ENCODE measurements around the gene JAK3.

Gene JAK3

DNA sequence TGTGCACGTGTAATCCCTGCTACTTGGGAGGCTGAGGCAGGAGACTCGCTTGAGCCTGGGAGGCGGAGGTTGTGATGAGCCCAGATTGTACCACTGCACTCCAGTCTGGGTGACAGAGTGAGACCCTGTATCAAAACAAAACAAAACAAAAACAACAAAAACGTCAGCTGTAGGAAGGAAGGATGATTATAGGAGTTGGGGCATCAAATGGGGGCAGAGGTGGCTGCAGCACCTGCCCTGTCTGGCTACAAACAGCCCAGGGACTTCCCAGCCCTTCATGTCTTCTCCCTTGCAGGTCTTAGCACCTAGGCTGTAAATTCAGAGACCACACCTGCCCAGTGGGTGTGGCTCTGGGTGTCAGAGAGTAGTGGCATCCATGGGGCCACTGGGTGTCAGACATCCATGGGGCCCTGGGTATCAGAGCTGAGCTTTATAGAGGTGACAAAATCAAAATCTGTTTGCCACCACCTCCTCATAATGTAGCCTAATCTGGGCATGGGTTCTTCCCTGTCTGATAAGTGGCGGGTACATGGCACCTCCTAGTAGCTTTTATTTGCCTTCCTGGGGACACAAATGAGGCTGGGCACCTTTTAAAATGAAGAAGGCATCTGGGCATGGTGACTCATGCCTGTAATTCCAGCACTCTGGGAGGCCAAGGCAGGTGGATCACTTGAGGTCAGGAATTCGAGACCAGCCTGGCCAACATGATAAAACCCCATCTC lies 57.6 kb downstream of the JAK3 start:
- Histone ChIP-seq H3K9ac (ENCODE audit: low read length) (no peak overlapping the region), H3K14ac (ENCODE audit: low read length in 2 of 2) (no peak overlapping the region), H2BK12ac (ENCODE audit: low read length in 2 of 2) (no peak overlapping the region), H3K4me3 (ENCODE audit: insufficient read depth in 1 of 2, low read depth in 1 of 2, low read length in 2 of 2) (no peak overlapping the region), H3K4me2 (ENCODE audit: low read length, poor library complexity, severe bottlenecking) (no peak overlapping the region), H2BK15ac (ENCODE audit: low read depth, poor library complexity, severe bottlenecking) (no peak overlapping the region), H2AFZ (ENCODE audit: low read depth, low read length) (no peak overlapping the region), H3K9me3 (ENCODE audit: control insufficient read depth, low read length) (no peaks in the 10 kb centered on the region), H2BK5ac (ENCODE audit: low read depth, low read length, poor library complexity, severe bottlenecking) (no peak overlapping the region), H3K79me1 (replicated peaks; ENCODE audit: low read length, poor library complexity, severe bottlenecking) (no peaks in the 10 kb centered on the region), H4K91ac (ENCODE audit: low read length) (no peak overlapping the region), H2AK5ac (ENCODE audit: low read length, severe bottlenecking) (no peak overlapping the region), H3K27ac (ENCODE audit: low read length, poor library complexity, severe bottlenecking) (no peak overlapping the region), H3K23ac (ENCODE audit: low read length in 2 of 2) (no peak overlapping the region), H3K18ac (ENCODE audit: low read depth in 1 of 2, low read length in 2 of 2) (no peak overlapping the region), H3K36me3 (ENCODE audit: control insufficient read depth in 1 of 2, insufficient read depth in 2 of 2, low read depth in 1 of 2, low read length in 2 of 2) (no peaks in the 10 kb centered on the region), H3K4ac (ENCODE audit: low read depth in 1 of 2, low read length in 2 of 2) (no peak overlapping the region), H2BK120ac (ENCODE audit: low read depth, low read length) (no peak overlapping the region), H4K8ac (ENCODE audit: low read length) (no peak overlapping the region), H3K27me3 (ENCODE audit: control insufficient read depth in 1 of 2, insufficient read depth in 1 of 2, low read length in 2 of 2) (peaks cover 24 to 42% of the 10 kb centered on the region in 2 experiments), H3K4me1 (ENCODE audit: control insufficient read depth, insufficient read depth, low read depth, low read length) (peaks cover 7% of the 10 kb centered on the region)
- 71% methylated on average over 5 of the region's 6 CpGs for WGBS
- DNase-seq, result no peak

GRCh38 chr19:17788632-17789031 lies 59.1 kb downstream of the JAK3 start:
- no peaks in the 10 kb centered on the region for H3K36me3 ChIP-seq (ENCODE audit: control insufficient read depth in 1 of 2, insufficient read depth in 2 of 2, low read depth in 1 of 2, low read length in 2 of 2)
- no peak overlapping the region for H4K91ac ChIP-seq (ENCODE audit: low read length)
- no peak overlapping the region for H2AK5ac ChIP-seq (ENCODE audit: low read length, severe bottlenecking)
- no peak overlapping the region for H2AFZ ChIP-seq (ENCODE audit: low read depth, low read length)
- H3K27me3 ChIP-seq (ENCODE audit: control insufficient read depth in 1 of 2, insufficient read depth in 1 of 2, low read length in 2 of 2), result peaks cover 9 to 26% of the 10 kb centered on the region in 2 experiments
- DNase-seq, result no peak
- H3K18ac ChIP-seq (ENCODE audit: low read depth in 1 of 2, low read length in 2 of 2), result no peak overlapping the region
- WGBS, result 100% methylated on average over 2 of the region's 2 CpGs
- no peaks in the 10 kb centered on the region for H3K9me3 ChIP-seq (ENCODE audit: control insufficient read depth, low read length)
- H3K4me1 ChIP-seq (ENCODE audit: control insufficient read depth, insufficient read depth, low read depth, low read length), result no peaks in the 10 kb centered on the region
- H4K8ac ChIP-seq (ENCODE audit: low read length), result no peak overlapping the region
- no peak overlapping the region for H3K9ac ChIP-seq (ENCODE audit: low read length)
- no peak overlapping the region for H3K27ac ChIP-seq (ENCODE audit: low read length, poor library complexity, severe bottlenecking)
- H3K4me3 ChIP-seq (ENCODE audit: insufficient read depth in 1 of 2, low read depth in 1 of 2, low read length in 2 of 2), result no peak overlapping the region
- no peaks in the 10 kb centered on the region for H3K79me1 ChIP-seq (replicated peaks; ENCODE audit: low read length, poor library complexity, severe bottlenecking)
- no peak overlapping the region for H3K23ac ChIP-seq (ENCODE audit: low read length in 2 of 2)
- no peak overlapping the region for H2BK120ac ChIP-seq (ENCODE audit: low read depth, low read length)
- no peak overlapping the region for H3K14ac ChIP-seq (ENCODE audit: low read length in 2 of 2)
- H2BK12ac ChIP-seq (ENCODE audit: low read length in 2 of 2), result no peak overlapping the region
- no peak overlapping the region for H2BK5ac ChIP-seq (ENCODE audit: low read depth, low read length, poor library complexity, severe bottlenecking)
- no peak overlapping the region for H3K4me2 ChIP-seq (ENCODE audit: low read length, poor library complexity, severe bottlenecking)
- H3K4ac ChIP-seq (ENCODE audit: low read depth in 1 of 2, low read length in 2 of 2), result no peak overlapping the region
- no peak overlapping the region for H2BK15ac ChIP-seq (ENCODE audit: low read depth, poor library complexity, severe bottlenecking)

DNA sequence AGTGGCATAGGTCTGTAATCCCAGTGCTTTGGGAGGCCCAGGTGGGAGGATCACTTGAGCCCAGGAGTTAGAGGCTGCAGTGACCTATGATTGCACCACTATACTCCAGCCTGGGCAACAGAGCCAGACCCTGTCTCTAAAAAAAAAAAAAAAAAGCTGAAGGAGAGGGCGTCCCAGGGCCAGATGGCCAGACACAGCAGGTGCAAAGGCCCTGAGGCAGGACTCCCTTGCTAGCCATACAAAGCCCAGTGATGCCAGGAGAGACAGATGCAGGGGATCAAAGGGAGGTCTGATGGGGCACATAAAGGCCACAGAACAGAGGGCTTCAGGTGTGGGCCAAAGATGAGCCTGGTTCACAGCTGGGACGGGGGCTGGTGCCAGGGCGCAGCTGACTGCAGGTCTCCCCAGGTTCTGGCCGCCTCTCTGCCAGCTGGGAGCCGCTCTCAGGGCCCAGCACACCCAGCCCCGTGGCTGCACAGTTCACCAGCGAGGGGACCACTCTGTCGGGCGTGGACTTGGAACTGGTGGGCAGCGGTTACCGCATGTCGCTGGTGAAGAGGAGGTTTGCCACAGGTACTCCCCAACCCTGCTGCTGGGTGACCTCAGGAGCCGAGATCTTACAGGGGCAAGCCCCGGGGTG lies 60.4 kb downstream of the JAK3 start:
- Histone ChIP-seq H3K18ac (ENCODE audit: low read depth in 1 of 2, low read length in 2 of 2) (no peak overlapping the region), H2BK120ac (ENCODE audit: low read depth, low read length) (no peak overlapping the region), H2AFZ (ENCODE audit: low read depth, low read length) (no peak overlapping the region), H2AK5ac (ENCODE audit: low read length, severe bottlenecking) (no peak overlapping the region), H3K9ac (ENCODE audit: low read length) (no peak overlapping the region), H3K4ac (ENCODE audit: low read depth in 1 of 2, low read length in 2 of 2) (no peak overlapping the region), H3K27ac (ENCODE audit: low read length, poor library complexity, severe bottlenecking) (no peak overlapping the region), H3K4me1 (ENCODE audit: control insufficient read depth, insufficient read depth, low read depth, low read length) (no peaks in the 10 kb centered on the region), H4K8ac (ENCODE audit: low read length) (no peak overlapping the region), H3K14ac (ENCODE audit: low read length in 2 of 2) (no peak overlapping the region), H2BK15ac (ENCODE audit: low read depth, poor library complexity, severe bottlenecking) (no peak overlapping the region), H4K91ac (ENCODE audit: low read length) (no peak overlapping the region), H3K4me3 (ENCODE audit: insufficient read depth in 1 of 2, low read depth in 1 of 2, low read length in 2 of 2) (no peak overlapping the region), H2BK5ac (ENCODE audit: low read depth, low read length, poor library complexity, severe bottlenecking) (no peak overlapping the region), H3K4me2 (ENCODE audit: low read length, poor library complexity, severe bottlenecking) (no peak overlapping the region), H3K9me3 (ENCODE audit: control insufficient read depth, low read length) (no peaks in the 10 kb centered on the region), H2BK12ac (ENCODE audit: low read length in 2 of 2) (no peak overlapping the region), H3K79me1 (replicated peaks; ENCODE audit: low read length, poor library complexity, severe bottlenecking) (no peaks in the 10 kb centered on the region), H3K36me3 (ENCODE audit: control insufficient read depth in 1 of 2, insufficient read depth in 2 of 2, low read depth in 1 of 2, low read length in 2 of 2) (no peaks in the 10 kb centered on the region), H3K23ac (ENCODE audit: low read length in 2 of 2) (no peak overlapping the region), H3K27me3 (ENCODE audit: control insufficient read depth in 1 of 2, insufficient read depth in 1 of 2, low read length in 2 of 2) (peaks cover 5 to 18% of the 10 kb centered on the region in 2 experiments)
- 84% methylated on average over 13 of the region's 14 CpGs for WGBS
- no peak for DNase-seq

GRCh38 chr19:17784201-17785008 lies 63.4 kb downstream of the JAK3 start:
- H3K4me2 ChIP-seq (ENCODE audit: low read length, poor library complexity, severe bottlenecking), result no peak overlapping the region
- peaks cover under 1% of the 10 kb centered on the region for H3K4me1 ChIP-seq (ENCODE audit: control insufficient read depth, insufficient read depth, low read depth, low read length)
- H3K4ac ChIP-seq (ENCODE audit: low read depth in 1 of 2, low read length in 2 of 2), result no peak overlapping the region
- H2BK12ac ChIP-seq (ENCODE audit: low read length in 2 of 2), result no peak overlapping the region
- no peak overlapping the region for H3K23ac ChIP-seq (ENCODE audit: low read length in 2 of 2)
- no peak overlapping the region for H2AFZ ChIP-seq (ENCODE audit: low read depth, low read length)
- WGBS, result 65% methylated on average over 31 of the region's 32 CpGs
- no peak overlapping the region for H2BK15ac ChIP-seq (ENCODE audit: low read depth, poor library complexity, severe bottlenecking)
- no peaks in the 10 kb centered on the region for H3K79me1 ChIP-seq (replicated peaks; ENCODE audit: low read length, poor library complexity, severe bottlenecking)
- peak overlapping the region; percentile 51 for H3K9ac ChIP-seq (ENCODE audit: low read length)
- H3K9me3 ChIP-seq (ENCODE audit: control insufficient read depth, low read length), result no peaks in the 10 kb centered on the region
- no peak overlapping the region for H3K27ac ChIP-seq (ENCODE audit: low read length, poor library complexity, severe bottlenecking)
- no peak overlapping the region for H2BK5ac ChIP-seq (ENCODE audit: low read depth, low read length, poor library complexity, severe bottlenecking)
- peak overlapping the region; percentile 72 for H4K8ac ChIP-seq (ENCODE audit: low read length)
- no peaks in the 10 kb centered on the region for H3K36me3 ChIP-seq (ENCODE audit: control insufficient read depth in 1 of 2, insufficient read depth in 2 of 2, low read depth in 1 of 2, low read length in 2 of 2)
- DNase-seq, result peak; percentile 55
- H3K4me3 ChIP-seq (ENCODE audit: insufficient read depth in 1 of 2, low read depth in 1 of 2, low read length in 2 of 2), result peak overlapping the region in 1 of 2 experiments; percentile 46
- no peak overlapping the region for H2AK5ac ChIP-seq (ENCODE audit: low read length, severe bottlenecking)
- no peak overlapping the region for H3K18ac ChIP-seq (ENCODE audit: low read depth in 1 of 2, low read length in 2 of 2)
- no peak overlapping the region for H3K14ac ChIP-seq (ENCODE audit: low read length in 2 of 2)
- H3K27me3 ChIP-seq (ENCODE audit: control insufficient read depth in 1 of 2, insufficient read depth in 1 of 2, low read length in 2 of 2), result peaks cover 8 to 13% of the 10 kb centered on the region in 2 experiments
- no peak overlapping the region for H2BK120ac ChIP-seq (ENCODE audit: low read depth, low read length)
- H4K91ac ChIP-seq (ENCODE audit: low read length), result peak overlapping the region; percentile 16
